Measurements from ENCODE around the gene CRLF1.

DNA sequence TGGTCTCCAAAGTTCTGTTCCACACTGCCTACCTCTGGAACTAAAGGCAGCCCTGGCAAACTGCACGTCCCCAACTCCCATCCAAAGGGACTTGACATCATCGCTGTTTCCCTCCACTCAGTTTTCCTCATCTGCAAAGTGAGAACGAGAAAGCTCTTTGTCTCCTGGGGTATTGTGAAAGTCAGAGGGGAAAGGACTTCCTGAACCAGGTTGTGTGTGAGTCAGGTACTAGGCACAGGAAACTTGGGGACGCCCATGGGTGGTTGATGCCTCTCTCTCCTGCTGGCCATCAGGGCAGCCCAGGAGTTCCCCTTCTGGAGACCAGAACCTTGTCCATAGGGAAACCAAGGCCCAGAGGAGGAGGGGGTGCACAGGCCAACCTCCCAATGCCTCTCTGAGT, 4.7 kb downstream of the CRLF1 start:
- no peak for TF ChIP-seq EZH2 (IDR thresholded peaks at IDR 0.05; ENCODE audit: insufficient read depth, poor library complexity, severe bottlenecking)
- no peak for TF ChIP-seq EZH2phosphoT487 (IDR thresholded peaks at IDR 0.05; ENCODE audit: insufficient read depth, low read depth)

Measured in GM23248 (cell line).